HG03442 (cell line): Measurements from ENCODE around the gene C11orf52.

Source experiments
- ATAC-seq: cut with Tn5 transposase; IDR thresholded peaks from one replicate; pipeline ENCODE4 v1.9.1; 2021; ENCODE audit warnings: mild to moderate bottlenecking, moderate library complexity; ENCODE audit not compliant: unreplicated experiment

Gene C11orf52

DNA sequence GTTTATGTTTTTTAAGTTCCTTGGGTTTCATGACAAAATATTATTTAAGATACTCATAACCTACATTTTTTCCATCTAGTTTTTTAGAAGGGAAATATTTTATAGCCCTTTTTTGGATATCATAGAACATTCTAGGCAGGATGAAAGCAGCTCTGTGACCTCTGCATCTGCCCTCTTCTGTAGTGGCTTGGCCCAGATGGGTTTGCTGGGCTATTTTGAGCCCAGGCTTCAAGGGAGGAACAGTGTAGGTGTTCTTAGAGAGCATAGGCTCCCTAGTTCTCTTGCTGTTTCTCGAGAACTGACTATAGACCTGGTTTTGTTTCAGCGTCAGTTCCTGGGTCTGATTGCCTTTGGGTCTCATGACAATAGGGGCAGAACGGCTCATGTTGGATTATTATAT is 50.6 kb downstream of the C11orf52 start:
- no peak for ATAC-seq

DNA sequence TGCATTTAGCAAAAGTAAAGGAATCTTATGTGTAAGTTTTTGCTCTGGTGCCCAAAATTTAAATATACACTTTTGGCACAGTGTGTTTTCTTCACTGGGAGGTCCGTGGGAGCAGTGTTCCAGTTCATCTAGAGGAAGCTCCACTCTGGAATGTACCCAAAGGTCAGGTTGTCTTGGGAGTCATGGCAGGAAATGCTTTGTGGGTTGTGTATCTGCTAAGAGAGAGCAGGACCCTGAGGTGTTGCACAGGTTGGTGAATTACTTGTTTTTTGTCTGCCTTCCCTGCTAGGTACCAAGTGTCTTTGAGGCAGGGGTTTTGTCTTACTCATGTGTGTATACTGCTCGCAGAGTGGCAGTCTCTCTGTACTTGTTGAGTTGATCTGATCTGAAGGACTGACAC is 55.7 kb downstream of the C11orf52 start:
- ATAC-seq, result no peak

DNA sequence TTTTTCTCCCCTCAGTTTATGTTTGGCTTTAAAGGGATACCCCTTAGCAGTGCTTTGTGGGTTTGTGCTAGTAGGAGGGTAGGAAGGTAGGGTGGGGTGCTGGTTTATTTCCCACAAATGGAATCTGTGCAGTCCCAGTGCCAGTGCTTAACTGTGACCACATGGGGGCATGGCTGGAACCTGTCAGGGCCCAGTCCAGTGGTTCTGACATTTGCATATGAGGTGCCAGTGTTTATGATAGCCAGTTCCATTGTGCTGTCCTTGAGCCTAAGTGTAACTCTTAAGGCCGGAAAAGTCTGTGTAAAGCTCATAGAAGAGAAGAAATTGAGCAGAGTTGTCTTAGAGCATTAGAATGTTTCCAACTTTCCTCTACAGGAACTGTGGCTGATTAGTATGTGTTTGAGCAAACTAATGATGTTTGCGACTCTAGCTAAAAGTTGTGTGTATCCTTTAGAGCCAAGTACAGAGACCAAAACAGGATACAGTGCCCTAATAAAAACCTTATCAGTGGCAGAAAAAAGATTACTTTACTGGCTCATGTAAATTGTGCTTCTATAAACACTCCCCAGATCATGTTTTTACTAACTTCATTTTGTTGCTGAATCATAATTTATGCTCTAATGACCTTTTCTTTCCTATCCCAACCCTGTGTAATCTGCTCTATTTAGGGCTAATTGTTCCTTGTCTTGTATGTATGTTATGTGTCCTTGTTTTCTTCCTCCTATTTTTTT is 56.5 kb downstream of the C11orf52 start:
- ATAC-seq, result no peak

DNA sequence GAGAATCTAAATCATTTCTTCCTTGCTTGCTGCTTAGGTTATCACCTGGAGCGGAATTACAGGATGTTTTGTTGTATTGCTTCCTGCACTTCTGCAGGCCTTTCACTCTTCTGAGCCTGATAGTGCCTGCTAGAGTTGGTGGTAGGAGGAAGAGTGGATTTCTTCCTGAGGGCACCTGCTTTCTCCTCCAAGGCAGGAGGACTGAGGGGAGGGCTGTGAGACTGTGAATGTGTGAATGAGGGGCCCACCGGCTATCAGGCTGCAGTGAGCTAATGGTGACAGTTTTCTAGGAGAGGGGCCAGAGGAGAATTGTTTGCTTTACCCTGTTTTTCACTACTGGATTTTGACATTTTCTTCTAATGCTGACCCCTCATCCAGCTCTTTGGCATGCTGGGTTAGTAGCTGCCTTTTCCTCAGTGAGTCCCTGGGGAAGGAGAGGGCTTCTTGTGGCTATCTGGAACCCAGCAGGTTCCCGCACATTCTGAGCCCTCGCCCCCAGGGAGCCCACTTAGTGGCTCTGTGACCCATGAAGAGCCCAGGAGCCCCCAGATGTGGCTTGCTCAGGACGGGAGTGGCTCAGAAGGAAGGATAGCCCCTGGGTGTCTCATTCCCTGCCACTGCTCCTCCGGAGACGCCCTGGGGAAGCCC is 57.5 kb downstream of the C11orf52 start:
- no peak for ATAC-seq
